COLO829 (cell line): ENCODE results near the gene SH3D21.

Experiments used
- DNase-seq: peaks from one replicate; pipeline ENCODE4 v3.0.0; 2012; ENCODE audit warnings: low spot score

The SH3D21 gene

DNA sequence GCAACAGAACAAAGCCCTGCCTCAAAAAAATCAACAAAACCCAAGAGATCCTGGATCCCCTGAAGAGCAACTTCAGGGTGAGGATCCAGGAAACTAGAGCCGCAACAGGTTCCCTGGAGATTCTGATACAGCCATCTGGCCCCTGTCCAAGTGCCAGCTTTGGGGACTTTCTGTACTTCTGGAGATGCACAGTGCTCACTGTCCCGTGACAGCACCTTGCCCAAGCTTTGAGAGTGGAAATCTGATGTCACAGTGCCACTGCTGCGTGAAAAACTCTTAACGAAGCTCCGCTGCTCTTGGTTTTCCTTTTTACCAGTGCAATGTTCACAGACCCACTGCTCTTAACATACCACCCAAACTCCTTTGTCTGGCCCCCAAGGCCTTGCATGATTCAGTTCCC lies 53.2 kb downstream of the SH3D21 start:
- no peak for DNase-seq

- DNase-seq: no peak
These were observed 53.9 kb downstream of the SH3D21 start for GRCh38 chr1:36359911-36360550.

GRCh38 chr1:36365381-36365780 lies 59.2 kb downstream of the SH3D21 start:
- DNase-seq: no peak

- DNase-seq: no peak
These were observed 60.0 kb downstream of the SH3D21 start for GRCh38 chr1:36366091-36366661.

DNA sequence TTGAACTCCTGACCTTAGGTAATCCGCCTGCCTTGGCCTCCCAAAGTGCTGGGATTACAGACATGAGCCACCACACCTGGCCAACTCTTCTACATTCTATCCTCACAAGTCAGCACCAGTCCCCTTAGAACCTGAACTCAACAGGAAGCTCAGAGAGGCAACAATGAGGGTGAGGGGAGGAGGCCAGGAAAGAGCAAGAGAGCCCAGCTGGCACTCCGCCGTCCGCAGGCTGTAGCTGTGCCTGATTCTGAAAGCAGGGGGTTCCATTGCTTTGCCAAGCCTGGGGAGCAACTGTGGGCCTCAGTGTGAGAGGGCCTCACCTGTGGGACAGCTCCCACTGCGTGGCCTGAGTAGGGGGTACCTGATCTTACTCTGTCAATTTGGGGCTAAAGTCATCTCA lies 60.9 kb downstream of the SH3D21 start:
- DNase-seq: no peak

- DNase-seq: no peak
These were observed 61.6 kb downstream of the SH3D21 start for GRCh38 chr1:36367798-36368197.

GRCh38 chr1:36369061-36369861 lies 63.1 kb downstream of the SH3D21 start:
- peak; percentile 82 for DNase-seq
